Measurements from ENCODE around the gene SURF2. TPM values are rescaled to one million over a fixed set of nuclear protein-coding genes. Genes with fewer than 3 reads are reported as not detected.

The SURF2 gene
- total RNA-seq, 1 donor from 2014 or later: 17.3 TPM

- ChIA-PET CTCF (no interaction called here), POLR2A (interaction anchor here (1.0 to 1.1 kb wide), 2 partner anchors 11 to 18 kb away, joined by 3 read pairs; partner anchors contain the start of gene SURF6)
- Mint-ChIP-seq H3K4me3 (no peak overlapping the region), H3K9me3 (no peaks in the 10 kb centered on the region), H3K4me1 (peaks cover 59% of the 10 kb centered on the region), H3K27ac (peak overlapping the region; percentile 31), H3K27me3 (no peaks in the 10 kb centered on the region), H3K36me3 (ENCODE audit: low read depth) (peaks cover 57% of the 10 kb centered on the region)
- ATAC-seq (ENCODE audit: low read depth) (no peak), DNase-seq (no peak)
- TF ChIP-seq CTCF (IDR thresholded peaks at IDR 0.05): no peak
- intact Hi-C loops (cut with micrococcal nuclease): no loop called here
Observed at GRCh38 chr9:133353548-133353947, 2.8 kb upstream of the SURF2 start.

- intact Hi-C loops (cut with micrococcal nuclease): no loop called here
- Mint-ChIP-seq H3K4me1 (peaks cover 51% of the 10 kb centered on the region), H3K27ac (no peak overlapping the region), H3K36me3 (ENCODE audit: low read depth) (peaks cover 53% of the 10 kb centered on the region), H3K4me3 (peak overlapping the region; percentile 88), H3K27me3 (no peaks in the 10 kb centered on the region), H3K9me3 (no peaks in the 10 kb centered on the region)
- no peak for DNase-seq
- no peak for TF ChIP-seq CTCF (IDR thresholded peaks at IDR 0.05)
- CTCF ChIA-PET: interaction anchor here (0.8 to 1.0 kb wide), 2 partner anchors 9 to 169 kb away, joined by 3 to 4 read pairs; no protein-coding TSS in a partner anchor
- no peak for ATAC-seq (ENCODE audit: low read depth)
- POLR2A ChIA-PET: interaction anchor here (1.0 to 3.7 kb wide), 5 partner anchors 7 to 324 kb away, joined by 3 to 52 read pairs (median 8); partner anchors contain the start of genes CACFD1, GTF3C5, MED22 and RPL7A
Observed at GRCh38 chr9:133354766-133355165, 1.6 kb upstream of the SURF2 start.

- Mint-ChIP-seq H3K4me1 (peaks cover 45% of the 10 kb centered on the region), H3K27me3 (no peaks in the 10 kb centered on the region), H3K4me3 (peak overlapping the region; percentile 88), H3K27ac (peak overlapping the region; percentile 82), H3K9me3 (no peaks in the 10 kb centered on the region), H3K36me3 (ENCODE audit: low read depth) (peaks cover 48% of the 10 kb centered on the region)
- no peak for DNase-seq
- TF ChIP-seq CTCF (IDR thresholded peaks at IDR 0.05): no peak
- no peak for ATAC-seq (ENCODE audit: low read depth)
- intact Hi-C loops (cut with micrococcal nuclease): loop anchor here (1.0 kb wide), 3 partner anchors 8 to 170 kb away; partner anchors contain the start of genes MED22, RPL7A, STKLD1 and SURF4
- ChIA-PET CTCF (interaction anchor here (0.6 to 1.0 kb wide), 4 partner anchors 8 to 201 kb away, joined by 3 to 5 read pairs (median 4); no protein-coding TSS in a partner anchor), POLR2A (interaction anchor here (0.6 to 3.7 kb wide), 15 partner anchors 9 to 326 kb away, joined by 3 to 52 read pairs (median 5); partner anchors contain the start of genes CACFD1, GTF3C5, MED22 and RPL7A)
Observed at GRCh38 chr9:133355881-133356357, 431 bp upstream of the SURF2 start.

GRCh38 chr9:133357656-133358055, 1.3 kb downstream of the SURF2 start:
- intact Hi-C loops (cut with micrococcal nuclease): no loop called here
- H3K4me1 Mint-ChIP-seq: peaks cover 40% of the 10 kb centered on the region

More at GRCh38 chr9:133357656-133358055, 1.3 kb downstream of the SURF2 start:
- no peak for DNase-seq
- ChIA-PET POLR2A (interaction anchor here (0.9 to 3.7 kb wide), 4 partner anchors 10 to 121 kb away, joined by 3 to 52 read pairs (median 4); partner anchors contain the start of genes MED22, RPL7A and SLC2A6), CTCF (no interaction called here)
- ATAC-seq (ENCODE audit: low read depth): no peak
- H3K27ac Mint-ChIP-seq: peak overlapping the region; percentile 35
- no peak for TF ChIP-seq CTCF (IDR thresholded peaks at IDR 0.05)
- no peaks in the 10 kb centered on the region for H3K27me3 Mint-ChIP-seq
- H3K9me3 Mint-ChIP-seq: no peaks in the 10 kb centered on the region
- H3K4me3 Mint-ChIP-seq: peak overlapping the region; percentile 80
- peaks cover 47% of the 10 kb centered on the region for H3K36me3 Mint-ChIP-seq (ENCODE audit: low read depth)
